HEK293 (cell line): ENCODE measurements around the gene TSKU.

Experiments used
- CTCF ChIA-PET: fragments of 350-600 bp; formaldehyde crosslinking; extraction: SDS; loops from one replicate; lab custom pipeline; 2021; ENCODE audit warnings: antibody characterized with exemption; lab: Yijun Ruan, JAX
- POLR2A ChIA-PET: fragments of 300-600 bp; formaldehyde crosslinking; extraction: SDS; loops from one replicate; lab custom pipeline; 2020; ENCODE audit warnings: antibody characterized with exemption, inconsistent platforms; lab: Yijun Ruan, JAX
- H3K27ac ChIP-seq: fragments of 200-500 bp; sonication (Bioruptor generic); 2 replicates; pipeline ENCODE4 v1.5.1; 2014; ENCODE audit warnings: low read depth, low read length, control low read depth, inconsistent platforms; ENCODE audit errors: extremely low read depth
- H3K36me3 ChIP-seq, 2 experiments: fragments of 200-500 bp in 1 of 2; sonication (Bioruptor generic) in 1 of 2; 1 replicate in 1 of 2; 2 replicates in 1 of 2; pipeline ENCODE4 v1.5.1; 2014 to 2017; ENCODE audit warnings: inconsistent platforms in 2 of 2, low read length in 2 of 2; ENCODE audit not compliant: control insufficient read depth in 2 of 2, insufficient read depth in 1 of 2
- H3K4me1 ChIP-seq: fragments of 200-500 bp; sonication (Bioruptor generic); 2 replicates; pipeline ENCODE4 v1.5.1; 2014; ENCODE audit warnings: mild to moderate bottlenecking, low read length, inconsistent platforms; ENCODE audit not compliant: control insufficient read depth, insufficient read depth
- H3K4me3 ChIP-seq: 2 replicates; pipeline ENCODE4 v1.5.1; 2011; ENCODE audit warnings: low read depth, mild to moderate bottlenecking, control low read depth, low read length, moderate library complexity
- H3K9me3 ChIP-seq: fragments of 200-500 bp; sonication (Bioruptor generic); 2 replicates; pipeline ENCODE4 v1.5.1; 2014; ENCODE audit warnings: low read depth, low read length, inconsistent platforms; ENCODE audit not compliant: control insufficient read depth, insufficient read depth
- ATF2 ChIP-seq: fragments of 450-650 bp; formaldehyde crosslinking; IDR thresholded peaks from 2 replicates; pipeline ENCODE4 v1.5.1; 2016; ENCODE audit warnings: missing biosample characterization, missing genetic modification characterization, low read depth
- KLF10 ChIP-seq: fragments of 450-650 bp; IDR thresholded peaks from 2 replicates; pipeline ENCODE4 v1.5.1; 2018; ENCODE audit warnings: missing biosample characterization, mild to moderate bottlenecking, missing genetic modification characterization
- KLF9 ChIP-seq: fragments of 450-650 bp; formaldehyde crosslinking; IDR thresholded peaks from 2 replicates; pipeline ENCODE4 v1.5.1; 2016; ENCODE audit warnings: missing biosample characterization, missing genetic modification characterization, low read depth
- SP2 ChIP-seq: fragments of 450-650 bp; formaldehyde crosslinking; IDR thresholded peaks from 2 replicates; pipeline ENCODE4 v1.5.1; 2016; ENCODE audit warnings: missing biosample characterization, missing genetic modification characterization
- ZBTB21 ChIP-seq: fragments of 450-650 bp; formaldehyde crosslinking; IDR thresholded peaks from 2 replicates; pipeline ENCODE4 v1.5.1; 2017; ENCODE audit warnings: missing biosample characterization, missing genetic modification characterization
- ZNF121 ChIP-seq: fragments of 450-650 bp; formaldehyde crosslinking; IDR thresholded peaks from 2 replicates; pipeline ENCODE4 v1.5.1; 2016; ENCODE audit warnings: missing biosample characterization, missing genetic modification characterization
- ZNF202 ChIP-seq: fragments of 450-650 bp; formaldehyde crosslinking; IDR thresholded peaks from 2 replicates; pipeline ENCODE4 v1.5.1; 2016; ENCODE audit warnings: missing biosample characterization, missing genetic modification characterization, borderline replicate concordance
- ZNF311 ChIP-seq: fragments of 450-650 bp; formaldehyde crosslinking; IDR thresholded peaks from 2 replicates; pipeline ENCODE4 v1.5.1; 2017; ENCODE audit warnings: missing biosample characterization, missing genetic modification characterization, borderline replicate concordance
- ZNF335 ChIP-seq: fragments of 450-650 bp; formaldehyde crosslinking; conservative IDR thresholded peaks from 2 replicates; pipeline ENCODE4 v1.5.1; 2016; ENCODE audit warnings: missing biosample characterization, missing genetic modification characterization
- ZNF350 ChIP-seq: fragments of 450-650 bp; formaldehyde crosslinking; IDR thresholded peaks from 2 replicates; pipeline ENCODE4 v1.5.0; 2017; ENCODE audit warnings: missing biosample characterization, mild to moderate bottlenecking, missing genetic modification characterization
- ZNF366 ChIP-seq: fragments of 450-650 bp; formaldehyde crosslinking; conservative IDR thresholded peaks from 2 replicates; pipeline ENCODE4 v1.5.1; 2016; ENCODE audit warnings: missing biosample characterization, missing genetic modification characterization
- ZNF394 ChIP-seq: fragments of 450-650 bp; formaldehyde crosslinking; IDR thresholded peaks from 2 replicates; pipeline ENCODE4 v1.5.1; 2016; ENCODE audit warnings: missing biosample characterization, missing genetic modification characterization, mild to moderate bottlenecking, moderate library complexity, borderline replicate concordance
- ZNF423 ChIP-seq: fragments of 450-650 bp; formaldehyde crosslinking; IDR thresholded peaks from 2 replicates; pipeline ENCODE4 v1.5.1; 2016; ENCODE audit warnings: missing biosample characterization, missing genetic modification characterization
- ZNF473 ChIP-seq: fragments of 450-650 bp; formaldehyde crosslinking; IDR thresholded peaks from 2 replicates; pipeline ENCODE4 v1.5.1; 2017; ENCODE audit warnings: missing biosample characterization, missing genetic modification characterization
- ZNF501 ChIP-seq: fragments of 450-650 bp; formaldehyde crosslinking; IDR thresholded peaks from 2 replicates; pipeline ENCODE4 v1.5.1; 2016; ENCODE audit warnings: missing biosample characterization, missing genetic modification characterization
- ZNF560 ChIP-seq: fragments of 450-650 bp; formaldehyde crosslinking; IDR thresholded peaks from 2 replicates; pipeline ENCODE4 v1.5.1; 2017; ENCODE audit warnings: missing biosample characterization, missing genetic modification characterization, borderline replicate concordance
- ZNF654 ChIP-seq: fragments of 450-650 bp; formaldehyde crosslinking; IDR thresholded peaks from 2 replicates; pipeline ENCODE4 v1.5.1; 2016; ENCODE audit warnings: low read depth, missing biosample characterization, missing genetic modification characterization
- ZNF660 ChIP-seq: fragments of 450-650 bp; IDR thresholded peaks from 2 replicates; pipeline ENCODE4 v1.5.1; 2018; ENCODE audit warnings: missing biosample characterization, mild to moderate bottlenecking, missing genetic modification characterization
- ZNF664 ChIP-seq: fragments of 450-650 bp; formaldehyde crosslinking; IDR thresholded peaks from 2 replicates; pipeline ENCODE4 v1.5.1; 2016; ENCODE audit warnings: missing biosample characterization, missing genetic modification characterization
- ZNF791 ChIP-seq: fragments of 450-650 bp; formaldehyde crosslinking; IDR thresholded peaks from 2 replicates; pipeline ENCODE4 v1.5.1; 2016; ENCODE audit warnings: missing biosample characterization, missing genetic modification characterization
- ZNF830 ChIP-seq: fragments of 450-650 bp; IDR thresholded peaks from 2 replicates; pipeline ENCODE4 v1.5.0; 2018; ENCODE audit warnings: missing biosample characterization, missing genetic modification characterization, low read depth, mild to moderate bottlenecking, moderate library complexity
- TF ChIP-seq, protein P1 (sequence below): fragments of 450-650 bp; formaldehyde crosslinking; IDR thresholded peaks from 2 replicates; pipeline ENCODE4 v1.5.1; 2016; ENCODE audit warnings: missing biosample characterization, missing genetic modification characterization
- TF ChIP-seq, protein P2 (sequence below): fragments of 450-650 bp; IDR thresholded peaks from 2 replicates; pipeline ENCODE4 v1.5.1; 2018; ENCODE audit warnings: missing biosample characterization, missing genetic modification characterization
- TF ChIP-seq, protein P3 (sequence below): fragments of 450-650 bp; formaldehyde crosslinking; IDR thresholded peaks from 2 replicates; pipeline ENCODE4; 2016; ENCODE audit warnings: missing biosample characterization, missing genetic modification characterization
- TF ChIP-seq, protein P4 (sequence below): fragments of 450-650 bp; formaldehyde crosslinking; IDR thresholded peaks from 2 replicates; pipeline ENCODE4 v1.5.1; 2016; ENCODE audit warnings: missing biosample characterization, missing genetic modification characterization

The TSKU gene

GRCh38 chr11:76806131-76806530 lies 23.0 kb downstream of the TSKU start (continued):
- TF ChIP-seq ATF2 (tag by site-specific recombination) (no peak), ZNF830 (tag by site-specific recombination) (no peak), ZBTB21 (tag by site-specific recombination) (no peak), ZNF664 (tag by site-specific recombination) (no peak), ZNF654 (tag by site-specific recombination) (no peak), ZNF660 (tag by site-specific recombination) (no peak), SP2 (no peak), ZNF121 (tag by site-specific recombination) (no peak), ZNF202 (tag by site-specific recombination) (no peak)
- TF ChIP-seq, protein P1, sequence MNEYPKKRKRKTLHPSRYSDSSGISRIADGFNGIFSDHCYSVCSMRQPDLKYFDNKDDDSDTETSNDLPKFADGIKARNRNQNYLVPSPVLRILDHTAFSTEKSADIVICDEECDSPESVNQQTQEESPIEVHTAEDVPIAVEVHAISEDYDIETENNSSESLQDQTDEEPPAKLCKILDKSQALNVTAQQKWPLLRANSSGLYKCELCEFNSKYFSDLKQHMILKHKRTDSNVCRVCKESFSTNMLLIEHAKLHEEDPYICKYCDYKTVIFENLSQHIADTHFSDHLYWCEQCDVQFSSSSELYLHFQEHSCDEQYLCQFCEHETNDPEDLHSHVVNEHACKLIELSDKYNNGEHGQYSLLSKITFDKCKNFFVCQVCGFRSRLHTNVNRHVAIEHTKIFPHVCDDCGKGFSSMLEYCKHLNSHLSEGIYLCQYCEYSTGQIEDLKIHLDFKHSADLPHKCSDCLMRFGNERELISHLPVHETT (tag by site-specific recombination) = no peak
- TF ChIP-seq, protein P2, sequence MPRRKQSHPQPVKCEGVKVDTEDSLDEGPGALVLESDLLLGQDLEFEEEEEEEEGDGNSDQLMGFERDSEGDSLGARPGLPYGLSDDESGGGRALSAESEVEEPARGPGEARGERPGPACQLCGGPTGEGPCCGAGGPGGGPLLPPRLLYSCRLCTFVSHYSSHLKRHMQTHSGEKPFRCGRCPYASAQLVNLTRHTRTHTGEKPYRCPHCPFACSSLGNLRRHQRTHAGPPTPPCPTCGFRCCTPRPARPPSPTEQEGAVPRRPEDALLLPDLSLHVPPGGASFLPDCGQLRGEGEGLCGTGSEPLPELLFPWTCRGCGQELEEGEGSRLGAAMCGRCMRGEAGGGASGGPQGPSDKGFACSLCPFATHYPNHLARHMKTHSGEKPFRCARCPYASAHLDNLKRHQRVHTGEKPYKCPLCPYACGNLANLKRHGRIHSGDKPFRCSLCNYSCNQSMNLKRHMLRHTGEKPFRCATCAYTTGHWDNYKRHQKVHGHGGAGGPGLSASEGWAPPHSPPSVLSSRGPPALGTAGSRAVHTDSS (tag by site-specific recombination) = no peak

DNA sequence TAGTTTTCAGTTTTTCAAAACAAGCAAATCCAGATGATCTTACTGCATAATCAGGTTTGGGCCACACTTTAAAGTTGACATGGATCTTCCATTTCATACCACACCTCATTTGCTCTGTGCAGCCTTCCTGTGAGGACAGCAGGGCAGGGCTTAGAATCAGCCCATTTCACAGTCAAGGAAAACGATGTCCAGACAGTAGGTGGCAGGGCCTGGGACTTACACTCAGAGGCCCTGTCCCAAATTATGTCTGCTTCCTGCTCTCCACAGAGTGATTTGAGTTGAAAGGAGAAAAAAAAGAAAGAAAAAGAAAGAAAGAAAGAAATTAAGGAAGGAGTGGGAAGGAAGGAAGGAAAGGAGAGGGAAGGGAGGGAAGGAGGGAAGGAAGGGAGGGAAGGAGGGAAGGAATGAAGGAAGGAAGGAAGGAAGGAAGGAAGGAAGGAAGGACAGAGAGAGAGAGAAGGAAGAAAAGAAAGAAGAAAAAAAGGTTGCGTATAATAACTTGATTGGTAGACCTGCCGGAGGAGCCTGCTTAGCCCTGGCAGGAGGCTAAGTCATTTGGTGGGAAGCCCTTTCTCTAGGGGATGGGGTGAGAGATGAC lies 23.6 kb downstream of the TSKU start:
- H3K36me3 ChIP-seq = no peaks in the 10 kb centered on the region
- H3K4me1 ChIP-seq = no peaks in the 10 kb centered on the region
- TF ChIP-seq ZNF366 (tag by site-specific recombination) (peak; percentile 93), KLF9 (tag by site-specific recombination) (no peak)
- TF ChIP-seq, protein P3, sequence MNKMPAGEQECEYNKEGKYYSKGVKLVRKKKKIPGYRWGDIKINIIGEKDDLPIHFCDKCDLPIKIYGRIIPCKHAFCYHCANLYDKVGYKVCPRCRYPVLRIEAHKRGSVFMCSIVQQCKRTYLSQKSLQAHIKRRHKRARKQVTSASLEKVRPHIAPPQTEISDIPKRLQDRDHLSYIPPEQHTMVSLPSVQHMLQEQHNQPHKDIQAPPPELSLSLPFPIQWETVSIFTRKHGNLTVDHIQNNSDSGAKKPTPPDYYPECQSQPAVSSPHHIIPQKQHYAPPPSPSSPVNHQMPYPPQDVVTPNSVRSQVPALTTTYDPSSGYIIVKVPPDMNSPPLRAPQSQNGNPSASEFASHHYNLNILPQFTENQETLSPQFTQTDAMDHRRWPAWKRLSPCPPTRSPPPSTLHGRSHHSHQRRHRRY (tag by site-specific recombination) = 0 out of 2 replicates have a peak, but pooled peaks have one; percentile 19
- H3K4me3 ChIP-seq = no peak overlapping the region
- H3K9me3 ChIP-seq = no peaks in the 10 kb centered on the region
- POLR2A ChIA-PET = no interaction called here
- H3K27ac ChIP-seq = no peak overlapping the region
- CTCF ChIA-PET = interaction anchor here (0.6 to 7.7 kb wide), 17 partner anchors 13 to 1450 kb away, joined by 3 to 139 read pairs (median 6); no protein-coding TSS in a partner anchor

- H3K4me1 ChIP-seq = no peaks in the 10 kb centered on the region
- H3K4me3 ChIP-seq = no peak overlapping the region
- no peaks in the 10 kb centered on the region for H3K9me3 ChIP-seq
- ChIA-PET POLR2A (no interaction called here), CTCF (interaction anchor here (0.6 to 7.7 kb wide), 20 partner anchors 12 to 1451 kb away, joined by 3 to 139 read pairs (median 6); no protein-coding TSS in a partner anchor)
- no peaks in the 10 kb centered on the region for H3K36me3 ChIP-seq
- H3K27ac ChIP-seq = no peak overlapping the region
- no peak for TF ChIP-seq ZNF311
- no peak for TF ChIP-seq ZNF791 (tag by site-specific recombination)
- TF ChIP-seq ZNF473 (tag by site-specific recombination) = no peak
- TF ChIP-seq ZNF560 (tag by site-specific recombination) = no peak
- TF ChIP-seq, protein P4, sequence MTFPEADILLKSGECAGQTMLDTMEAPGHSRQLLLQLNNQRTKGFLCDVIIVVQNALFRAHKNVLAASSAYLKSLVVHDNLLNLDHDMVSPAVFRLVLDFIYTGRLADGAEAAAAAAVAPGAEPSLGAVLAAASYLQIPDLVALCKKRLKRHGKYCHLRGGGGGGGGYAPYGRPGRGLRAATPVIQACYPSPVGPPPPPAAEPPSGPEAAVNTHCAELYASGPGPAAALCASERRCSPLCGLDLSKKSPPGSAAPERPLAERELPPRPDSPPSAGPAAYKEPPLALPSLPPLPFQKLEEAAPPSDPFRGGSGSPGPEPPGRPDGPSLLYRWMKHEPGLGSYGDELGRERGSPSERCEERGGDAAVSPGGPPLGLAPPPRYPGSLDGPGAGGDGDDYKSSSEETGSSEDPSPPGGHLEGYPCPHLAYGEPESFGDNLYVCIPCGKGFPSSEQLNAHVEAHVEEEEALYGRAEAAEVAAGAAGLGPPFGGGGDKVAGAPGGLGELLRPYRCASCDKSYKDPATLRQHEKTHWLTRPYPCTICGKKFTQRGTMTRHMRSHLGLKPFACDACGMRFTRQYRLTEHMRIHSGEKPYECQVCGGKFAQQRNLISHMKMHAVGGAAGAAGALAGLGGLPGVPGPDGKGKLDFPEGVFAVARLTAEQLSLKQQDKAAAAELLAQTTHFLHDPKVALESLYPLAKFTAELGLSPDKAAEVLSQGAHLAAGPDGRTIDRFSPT (tag by site-specific recombination) = no peak
- peak; percentile 36; the same call in 1 of the 2 replicates for TF ChIP-seq ZNF335 (tag by site-specific recombination)
- no peak for TF ChIP-seq KLF10 (tag by site-specific recombination)
- TF ChIP-seq ZNF350 (tag by site-specific recombination) = no peak
- TF ChIP-seq ZNF501 (tag by site-specific recombination) = no peak
- TF ChIP-seq ZNF394 = no peak
- TF ChIP-seq ZNF423 (tag by site-specific recombination) = no peak
Observed at GRCh38 chr11:76807206-76807875, 24.2 kb downstream of the TSKU start.
